HEK293 (cell line): ENCODE data around the gene CHPT1.

Source experiments
- CTCF ChIA-PET: fragments of 350-600 bp; formaldehyde crosslinking; extraction: SDS; loops from one replicate; lab custom pipeline; 2021; ENCODE audit warnings: antibody characterized with exemption; lab: Yijun Ruan, JAX
- POLR2A ChIA-PET: fragments of 300-600 bp; formaldehyde crosslinking; extraction: SDS; loops from one replicate; lab custom pipeline; 2020; ENCODE audit warnings: antibody characterized with exemption, inconsistent platforms; lab: Yijun Ruan, JAX
- H3K27ac ChIP-seq: fragments of 200-500 bp; sonication (Bioruptor generic); 2 replicates; pipeline ENCODE4 v1.5.1; 2014; ENCODE audit warnings: low read depth, low read length, control low read depth, inconsistent platforms; ENCODE audit errors: extremely low read depth
- H3K36me3 ChIP-seq, 2 experiments: fragments of 200-500 bp in 1 of 2; sonication (Bioruptor generic) in 1 of 2; 1 replicate in 1 of 2; 2 replicates in 1 of 2; pipeline ENCODE4 v1.5.1; 2014 to 2017; ENCODE audit warnings: inconsistent platforms in 2 of 2, low read length in 2 of 2; ENCODE audit not compliant: control insufficient read depth in 2 of 2, insufficient read depth in 1 of 2
- H3K4me1 ChIP-seq: fragments of 200-500 bp; sonication (Bioruptor generic); 2 replicates; pipeline ENCODE4 v1.5.1; 2014; ENCODE audit warnings: mild to moderate bottlenecking, low read length, inconsistent platforms; ENCODE audit not compliant: control insufficient read depth, insufficient read depth
- H3K4me3 ChIP-seq: 2 replicates; pipeline ENCODE4 v1.5.1; 2011; ENCODE audit warnings: low read depth, mild to moderate bottlenecking, control low read depth, low read length, moderate library complexity
- H3K9me3 ChIP-seq: fragments of 200-500 bp; sonication (Bioruptor generic); 2 replicates; pipeline ENCODE4 v1.5.1; 2014; ENCODE audit warnings: low read depth, low read length, inconsistent platforms; ENCODE audit not compliant: control insufficient read depth, insufficient read depth
- GLI4 ChIP-seq: fragments of 450-650 bp; formaldehyde crosslinking; IDR thresholded peaks from 2 replicates; pipeline ENCODE4 v1.5.1; 2016; ENCODE audit warnings: missing biosample characterization, missing genetic modification characterization
- KLF17 ChIP-seq: fragments of 450-650 bp; formaldehyde crosslinking; IDR thresholded peaks from 2 replicates; pipeline ENCODE4 v1.5.1; 2016; ENCODE audit warnings: missing biosample characterization, missing genetic modification characterization
- KLF8 ChIP-seq: fragments of 450-650 bp; formaldehyde crosslinking; IDR thresholded peaks from 2 replicates; pipeline ENCODE4 v1.5.1; 2016; ENCODE audit warnings: missing biosample characterization, missing genetic modification characterization
- MZF1 ChIP-seq: fragments of 450-650 bp; formaldehyde crosslinking; IDR thresholded peaks from 2 replicates; pipeline ENCODE4 v1.5.1; 2017; ENCODE audit warnings: missing biosample characterization, missing genetic modification characterization, borderline replicate concordance
- PRDM10 ChIP-seq: fragments of 450-650 bp; formaldehyde crosslinking; IDR thresholded peaks from 2 replicates; pipeline ENCODE4 v1.5.1; 2016; ENCODE audit warnings: missing biosample characterization, missing genetic modification characterization
- PRDM6 ChIP-seq: fragments of 450-650 bp; formaldehyde crosslinking; IDR thresholded peaks from 2 replicates; pipeline ENCODE4 v1.5.1; 2017; ENCODE audit warnings: missing biosample characterization, missing genetic modification characterization
- TRIM28 ChIP-seq: IDR thresholded peaks from 2 replicates; pipeline ENCODE4 v1.6.1; 2011; ENCODE audit warnings: low read length, control low read depth, borderline replicate concordance
- ZFP3 ChIP-seq: fragments of 450-650 bp; formaldehyde crosslinking; IDR thresholded peaks from 2 replicates; pipeline ENCODE4 v1.5.1; 2016; ENCODE audit warnings: low read depth, missing biosample characterization, missing genetic modification characterization
- ZNF132 ChIP-seq: fragments of 450-650 bp; formaldehyde crosslinking; IDR thresholded peaks from 2 replicates; pipeline ENCODE4 v1.5.1; 2017; ENCODE audit warnings: missing biosample characterization, missing genetic modification characterization, borderline replicate concordance
- ZNF18 ChIP-seq: fragments of 450-650 bp; formaldehyde crosslinking; IDR thresholded peaks from 2 replicates; pipeline ENCODE4 v1.5.1; 2016; ENCODE audit warnings: missing biosample characterization, missing genetic modification characterization
- ZNF221 ChIP-seq: fragments of 450-650 bp; formaldehyde crosslinking; IDR thresholded peaks from 2 replicates; pipeline ENCODE4 v1.5.1; 2017; ENCODE audit warnings: missing biosample characterization, missing genetic modification characterization, borderline replicate concordance
- ZNF335 ChIP-seq: fragments of 450-650 bp; formaldehyde crosslinking; conservative IDR thresholded peaks from 2 replicates; pipeline ENCODE4 v1.5.1; 2016; ENCODE audit warnings: missing biosample characterization, missing genetic modification characterization
- ZNF341 ChIP-seq: fragments of 450-650 bp; formaldehyde crosslinking; IDR thresholded peaks from 2 replicates; pipeline ENCODE4; 2016; ENCODE audit warnings: low read depth, missing biosample characterization, missing genetic modification characterization
- ZNF366 ChIP-seq: fragments of 450-650 bp; formaldehyde crosslinking; conservative IDR thresholded peaks from 2 replicates; pipeline ENCODE4 v1.5.1; 2016; ENCODE audit warnings: missing biosample characterization, missing genetic modification characterization
- ZNF394 ChIP-seq: fragments of 450-650 bp; formaldehyde crosslinking; IDR thresholded peaks from 2 replicates; pipeline ENCODE4 v1.5.1; 2016; ENCODE audit warnings: missing biosample characterization, missing genetic modification characterization, mild to moderate bottlenecking, moderate library complexity, borderline replicate concordance
- ZNF433 ChIP-seq: fragments of 450-650 bp; formaldehyde crosslinking; IDR thresholded peaks from 2 replicates; pipeline ENCODE4 v1.5.1; 2016; ENCODE audit warnings: missing biosample characterization, missing genetic modification characterization, low read depth
- ZNF488 ChIP-seq: fragments of 450-650 bp; formaldehyde crosslinking; IDR thresholded peaks from 2 replicates; pipeline ENCODE4 v1.5.1; 2016; ENCODE audit warnings: missing biosample characterization, missing genetic modification characterization
- ZNF549 ChIP-seq: fragments of 450-650 bp; IDR thresholded peaks from 2 replicates; pipeline ENCODE4 v1.5.1; 2018; ENCODE audit warnings: missing biosample characterization, missing genetic modification characterization, mild to moderate bottlenecking, inconsistent platforms, moderate library complexity
- ZNF571 ChIP-seq: fragments of 450-650 bp; formaldehyde crosslinking; IDR thresholded peaks from 2 replicates; pipeline ENCODE4 v1.5.0; 2017; ENCODE audit warnings: missing biosample characterization, missing genetic modification characterization
- ZNF610 ChIP-seq: fragments of 450-650 bp; formaldehyde crosslinking; IDR thresholded peaks from 2 replicates; pipeline ENCODE4 v1.5.1; 2016; ENCODE audit warnings: missing biosample characterization, missing genetic modification characterization, borderline replicate concordance
- ZNF639 ChIP-seq: fragments of 450-650 bp; formaldehyde crosslinking; IDR thresholded peaks from 2 replicates; pipeline ENCODE4 v1.5.1; 2016; ENCODE audit warnings: missing biosample characterization, missing genetic modification characterization
- ZNF658 ChIP-seq: fragments of 450-650 bp; formaldehyde crosslinking; IDR thresholded peaks from 2 replicates; pipeline ENCODE4; 2016; ENCODE audit warnings: missing biosample characterization, missing genetic modification characterization
- ZNF704 ChIP-seq: fragments of 450-650 bp; formaldehyde crosslinking; IDR thresholded peaks from 2 replicates; pipeline ENCODE4 v1.5.1; 2016; ENCODE audit warnings: missing biosample characterization, missing genetic modification characterization
- ZNF837 ChIP-seq: fragments of 450-650 bp; formaldehyde crosslinking; IDR thresholded peaks from 2 replicates; pipeline ENCODE4 v1.5.1; 2016; ENCODE audit warnings: missing biosample characterization, missing genetic modification characterization

Gene CHPT1

GRCh38 chr12:101647711-101648110 lies 49.7 kb upstream of the CHPT1 start (continued):
- no peak for TF ChIP-seq PRDM10
- no peak for TF ChIP-seq KLF17 (tag by site-specific recombination)
- no peak for TF ChIP-seq ZNF571 (tag by site-specific recombination)
- no peak for TF ChIP-seq ZNF132 (tag by site-specific recombination)
- TF ChIP-seq ZNF394 (tag by site-specific recombination) = no peak
- TF ChIP-seq ZNF488 (tag by site-specific recombination) = no peak
- no peak for TF ChIP-seq ZNF837 (tag by site-specific recombination)
- no peak for TF ChIP-seq TRIM28

- Histone ChIP-seq H3K4me3 (no peak overlapping the region), H3K9me3 (no peaks in the 10 kb centered on the region), H3K36me3 (no peaks in the 10 kb centered on the region), H3K27ac (no peak overlapping the region), H3K4me1 (no peaks in the 10 kb centered on the region)
- TF ChIP-seq PRDM6 (tag by site-specific recombination) (no peak), ZFP3 (tag by site-specific recombination) (no peak), ZNF549 (tag by site-specific recombination) (no peak), ZNF658 (tag by site-specific recombination) (no peak), ZNF366 (tag by site-specific recombination) (no peak), KLF17 (tag by site-specific recombination) (no peak), ZNF221 (tag by site-specific recombination) (no peak), ZNF341 (no peak), ZNF18 (no peak), ZNF433 (tag by site-specific recombination) (no peak), ZNF335 (tag by site-specific recombination) (no peak), ZNF704 (tag by site-specific recombination) (no peak), ZNF639 (tag by site-specific recombination) (no peak), ZNF132 (tag by site-specific recombination) (no peak), MZF1 (tag by site-specific recombination) (no peak), ZNF610 (tag by site-specific recombination) (no peak), GLI4 (tag by site-specific recombination) (no peak), KLF8 (tag by site-specific recombination) (no peak)
- ChIA-PET POLR2A (no interaction called here), CTCF (interaction anchor here (0.7 kb wide), 1 partner anchor 125 kb away, joined by 3 read pairs; no protein-coding TSS in a partner anchor)
Measured at GRCh38 chr12:101648195-101648594, 49.2 kb upstream of the CHPT1 start.
